ENCODE data around the gene VWA3B.

VWA3B gene

GRCh38 chr2:98084151-98084868 lies 2.7 kb upstream of the VWA3B start:
- H3K4me3 ChIP-seq: no peak overlapping the region
- H3K4me1 ChIP-seq: peaks cover 40 to 58% (median 50%) of the 10 kb centered on the region in 10 experiments
- peaks cover 0 to 63% (median 8%) of the 10 kb centered on the region in 11 experiments; a peak in 12 of 22 replicates for H3K27me3 ChIP-seq
- H3K27ac ChIP-seq: no peak overlapping the region
- no peak for TF ChIP-seq Cebpa-rat (IDR thresholded peaks at IDR 0.05)
- no peak overlapping the region for H3K9ac ChIP-seq
- peaks cover 0 to 5% (median 0%) of the 10 kb centered on the region in 11 experiments; a peak in 2 of 22 replicates for H4K20me1 ChIP-seq
- H3K36me3 ChIP-seq: no peaks in the 10 kb centered on the region
- H3K9me3 ChIP-seq (replicated peaks in 1 of 11): no peaks in the 10 kb centered on the region; a peak in 1 of 22 replicates
- no peak overlapping the region; a peak in 1 of 22 replicates for H3K4me2 ChIP-seq

- Histone ChIP-seq H3K27ac (no peak overlapping the region), H3K27me3 (peaks cover 0 to 58% (median 8%) of the 10 kb centered on the region in 11 experiments; a peak in 12 of 22 replicates), H3K9ac (no peak overlapping the region), H3K36me3 (no peaks in the 10 kb centered on the region), H3K9me3 (replicated peaks in 1 of 11) (no peaks in the 10 kb centered on the region; a peak in 1 of 22 replicates), H3K4me2 (no peak overlapping the region; a peak in 1 of 22 replicates), H4K20me1 (peaks cover 0 to 5% (median 0%) of the 10 kb centered on the region in 11 experiments; a peak in 2 of 22 replicates), H3K4me3 (no peak overlapping the region), H3K4me1 (peaks cover 46 to 64% (median 52%) of the 10 kb centered on the region in 10 experiments)
- no peak for TF ChIP-seq Cebpa-rat (IDR thresholded peaks at IDR 0.05)
These were observed 2.1 kb upstream of the VWA3B start for GRCh38 chr2:98084869-98085238.

GRCh38 chr2:98085649-98086048 lies 1.3 kb upstream of the VWA3B start:
- H3K4me1 ChIP-seq: peaks cover 47 to 69% (median 56%) of the 10 kb centered on the region in 10 experiments

GRCh38 chr2:98087447-98088020 lies 567 bp downstream of the VWA3B start:
- Histone ChIP-seq H3K27me3 (peaks cover 0 to 45% (median 8%) of the 10 kb centered on the region in 11 experiments; a peak in 12 of 22 replicates), H3K27ac (peak overlapping the region in 6 of 11 experiments; percentile 3 to 70 (median 50); a peak in 7 of 22 replicates), H3K9me3 (replicated peaks in 1 of 11) (no peaks in the 10 kb centered on the region), H4K20me1 (peaks cover 0 to 5% (median 0%) of the 10 kb centered on the region in 11 experiments; a peak in 2 of 22 replicates), H3K4me1 (peaks cover 29 to 70% (median 64%) of the 10 kb centered on the region in 10 experiments), H3K36me3 (no peaks in the 10 kb centered on the region), H3K4me3 (peak overlapping the region; percentile 48 to 74 (median 60)), H3K4me2 (peak overlapping the region; percentile 90 to 100 (median 96)), H3K9ac (peak overlapping the region in 5 of 11 experiments; percentile 31 to 64 (median 50); a peak in 5 of 22 replicates)
- TF ChIP-seq Cebpa-rat (IDR thresholded peaks at IDR 0.05): no peak

More at GRCh38 chr2:98085649-98086048, 1.3 kb upstream of the VWA3B start:
- Histone ChIP-seq H3K27ac (no peak overlapping the region), H3K9ac (no peak overlapping the region), H3K4me3 (no peak overlapping the region), H3K36me3 (no peaks in the 10 kb centered on the region), H3K9me3 (replicated peaks in 1 of 11) (no peaks in the 10 kb centered on the region), H3K4me2 (no peak overlapping the region), H3K27me3 (peaks cover 0 to 50% (median 8%) of the 10 kb centered on the region in 11 experiments; a peak in 12 of 22 replicates), H4K20me1 (peaks cover 0 to 5% (median 0%) of the 10 kb centered on the region in 11 experiments; a peak in 2 of 22 replicates)
- TF ChIP-seq Cebpa-rat (IDR thresholded peaks at IDR 0.05): no peak

GRCh38 chr2:98088261-98088660 lies 1.3 kb downstream of the VWA3B start:
- Histone ChIP-seq H3K36me3 (no peaks in the 10 kb centered on the region), H3K27me3 (peaks cover 0 to 42% (median 8%) of the 10 kb centered on the region in 11 experiments; a peak in 12 of 22 replicates), H3K9me3 (replicated peaks in 1 of 11) (no peaks in the 10 kb centered on the region), H3K4me1 (peaks cover 23 to 70% (median 60%) of the 10 kb centered on the region in 10 experiments), H3K4me3 (no peak overlapping the region), H4K20me1 (peaks cover 0 to 5% (median 0%) of the 10 kb centered on the region in 11 experiments; a peak in 2 of 22 replicates), H3K27ac (peak overlapping the region in 6 of 11 experiments; percentile 3 to 70 (median 50); a peak in 8 of 22 replicates), H3K9ac (peak overlapping the region in 1 of 11 experiments; percentile 34; a peak in 2 of 22 replicates), H3K4me2 (peak overlapping the region; percentile 90 to 100 (median 96))
- no peak for TF ChIP-seq Cebpa-rat (IDR thresholded peaks at IDR 0.05)

- Histone ChIP-seq H3K9me3 (replicated peaks in 1 of 11) (peaks cover 3 to 7% (median 5%) of the 10 kb centered on the region in 11 experiments; a peak in 15 of 22 replicates), H3K27me3 (peaks cover 0 to 30% (median 8%) of the 10 kb centered on the region in 11 experiments; a peak in 12 of 22 replicates), H3K27ac (peak overlapping the region in 2 of 11 experiments; percentile 9 to 38; a peak in 1 of 22 replicates), H3K4me1 (peaks cover 23 to 66% (median 60%) of the 10 kb centered on the region in 10 experiments), H4K20me1 (peaks cover 0 to 5% (median 0%) of the 10 kb centered on the region in 11 experiments; a peak in 2 of 22 replicates), H3K4me3 (no peak overlapping the region), H3K36me3 (no peaks in the 10 kb centered on the region), H3K9ac (no peak overlapping the region), H3K4me2 (peak overlapping the region in 5 of 11 experiments; percentile 59 to 100 (median 85); a peak in 8 of 22 replicates)
- no peak for TF ChIP-seq Cebpa-rat (IDR thresholded peaks at IDR 0.05)
These were observed 3.0 kb downstream of the VWA3B start for GRCh38 chr2:98089941-98090340.

- Histone ChIP-seq H3K4me1 (peaks cover 23 to 66% (median 60%) of the 10 kb centered on the region in 10 experiments), H3K9ac (0 out of 22 replicates have a peak overlapping the region, but pooled peaks of 1 of the 11 experiments have one; percentile 10), H3K27me3 (peaks cover 0 to 20% (median 7%) of the 10 kb centered on the region in 11 experiments; a peak in 12 of 22 replicates), H3K36me3 (no peaks in the 10 kb centered on the region), H3K4me3 (no peak overlapping the region), H3K27ac (peak overlapping the region in 5 of 11 experiments; percentile 28 to 79 (median 63); a peak in 9 of 22 replicates), H3K4me2 (peak overlapping the region in 7 of 11 experiments; percentile 56 to 100 (median 71); a peak in 11 of 22 replicates), H3K9me3 (replicated peaks in 1 of 11) (peaks cover 9 to 17% (median 14%) of the 10 kb centered on the region in 11 experiments; a peak in 17 of 22 replicates), H4K20me1 (peaks cover 0 to 5% (median 0%) of the 10 kb centered on the region in 11 experiments; a peak in 2 of 22 replicates)
- no peak for TF ChIP-seq Cebpa-rat (IDR thresholded peaks at IDR 0.05)
These were observed 4.0 kb downstream of the VWA3B start for GRCh38 chr2:98090951-98091350.

GRCh38 chr2:98091738-98092137 lies 4.8 kb downstream of the VWA3B start:
- Histone ChIP-seq H4K20me1 (peaks cover 0 to 5% (median 0%) of the 10 kb centered on the region in 11 experiments; a peak in 2 of 22 replicates), H3K4me3 (peak overlapping the region in 2 of 10 experiments; percentile 11 to 21; a peak in 2 of 20 replicates), H3K36me3 (no peaks in the 10 kb centered on the region), H3K27me3 (peaks cover 0 to 12% (median 5%) of the 10 kb centered on the region in 11 experiments; a peak in 11 of 22 replicates), H3K9me3 (replicated peaks in 1 of 11) (peaks cover 14 to 23% (median 20%) of the 10 kb centered on the region in 11 experiments; a peak in 17 of 22 replicates), H3K27ac (peak overlapping the region in 6 of 11 experiments; percentile 32 to 79 (median 56); a peak in 10 of 22 replicates), H3K4me1 (peaks cover 17 to 60% (median 54%) of the 10 kb centered on the region in 10 experiments), H3K4me2 (peak overlapping the region in 8 of 11 experiments; percentile 19 to 100 (median 69); a peak in 15 of 22 replicates), H3K9ac (peak overlapping the region in 1 of 11 experiments; percentile 10; a peak in 1 of 22 replicates)
- TF ChIP-seq Cebpa-rat (IDR thresholded peaks at IDR 0.05): peak in 5 of 11 experiments; percentile 10 to 74 (median 46); a peak in 6 of 22 replicates
